Common myeloid progenitor, CD34-positive (primary cell): ENCODE measurements around the gene AKAP12.
"Not testable (repeated sequence)": the region's sequence is repeated elsewhere in the genome, so short reads cannot be mapped to it uniquely, and the experiment has no call there.

ENCODE experiments used
- CTCF ChIA-PET: fragments of 350-600 bp; sonication (Branson Sonifier 250); formaldehyde crosslinking; loops from one replicate; lab custom pipeline; 2021; ENCODE audit warnings: antibody characterized with exemption; lab: Charles Lee
- POLR2A ChIA-PET: fragments of 350-600 bp; sonication (Branson Sonifier 250); formaldehyde crosslinking; loops from one replicate; lab custom pipeline; 2021; ENCODE audit warnings: antibody characterized with exemption; lab: Charles Lee
- DNase-seq, 3 donors: peaks; one replicate each; pipeline versions ENCODE4 v3.0.0 to v3.0.0-alpha.2; 2013
- H3K27ac ChIP-seq, 2 experiments: 1 replicate in 1 of 2; 2 replicates in 1 of 2; pipeline ENCODE4 v1.7.0; 2013; ENCODE audit warnings: inconsistent platforms in 2 of 2, low read length in 2 of 2, mild to moderate bottlenecking in 2 of 2, low read depth in 1 of 2, moderate library complexity in 1 of 2; ENCODE audit not compliant: severe bottlenecking in 2 of 2, insufficient read depth in 1 of 2, poor library complexity in 1 of 2
- H3K27me3 ChIP-seq, 5 experiments: replicated peaks in 2 of 5; 1 replicate in 3 of 5; 2 replicates in 2 of 5; pipeline versions ENCODE4 v1.6.1 to v1.7.0; 2013; ENCODE audit warnings: low read length in 4 of 5, mild to moderate bottlenecking in 2 of 5, moderate library complexity in 2 of 5, inconsistent platforms in 1 of 5; ENCODE audit not compliant: insufficient read depth in 5 of 5, control insufficient read depth in 4 of 5
- H3K36me3 ChIP-seq, 4 experiments: 1 replicate in 2 of 4; 2 replicates in 2 of 4; pipeline versions ENCODE4 v1.6.1 to v1.7.0; 2013; ENCODE audit warnings: low read length in 3 of 4, control low read depth in 1 of 4, mild to moderate bottlenecking in 1 of 4; ENCODE audit not compliant: control insufficient read depth in 4 of 4, insufficient read depth in 4 of 4
- H3K4me1 ChIP-seq, 4 experiments: 1 replicate in 3 of 4; 2 replicates in 1 of 4; pipeline versions ENCODE4 v1.6.1 to v1.7.1; 2013; ENCODE audit warnings: low read length in 3 of 4, mild to moderate bottlenecking in 3 of 4, control low read depth in 1 of 4, inconsistent platforms in 1 of 4, moderate library complexity in 1 of 4; ENCODE audit not compliant: control insufficient read depth in 4 of 4, insufficient read depth in 4 of 4; ENCODE audit errors: control extremely low read depth in 1 of 4
- H3K4me3 ChIP-seq, 7 experiments: 1 replicate in 4 of 7; 2 replicates in 3 of 7; pipeline versions ENCODE4 v1.5.1 to v1.7.0; 2013; ENCODE audit warnings: mild to moderate bottlenecking in 7 of 7, low read length in 6 of 7, moderate library complexity in 6 of 7, inconsistent platforms in 2 of 7, low read depth in 2 of 7, control low read depth in 1 of 7; ENCODE audit not compliant: insufficient read depth in 4 of 7, control insufficient read depth in 1 of 7; ENCODE audit errors: extremely low read depth in 1 of 7
- H3K9me3 ChIP-seq, 5 experiments: 1 replicate in 4 of 5; 2 replicates in 1 of 5; pipeline versions ENCODE4 v1.6.1 to v1.7.1; 2013; ENCODE audit warnings: low read length in 4 of 5, mild to moderate bottlenecking in 2 of 5, inconsistent platforms in 1 of 5, low read depth in 1 of 5, moderate library complexity in 1 of 5; ENCODE audit not compliant: control insufficient read depth in 4 of 5, insufficient read depth in 2 of 5; ENCODE audit errors: control extremely low read depth in 1 of 5
- WGBS: methylation state at CpG from one replicate; pipeline ENCODE4 v1.1.5; 2013; ENCODE audit not compliant: insufficient coverage; 5-methylcytosine and 5-hydroxymethylcytosine counted together

The AKAP12 gene

GRCh38 chr6:151309619-151310018, 69.9 kb downstream of the AKAP12 start:
- Histone ChIP-seq H3K9me3 (no peaks in the 10 kb centered on the region), H3K4me3 (no peak overlapping the region), H3K4me1 (no peaks in the 10 kb centered on the region), H3K27me3 (no peaks in the 10 kb centered on the region), H3K36me3 (no peaks in the 10 kb centered on the region), H3K27ac (no peak overlapping the region)
- ChIA-PET POLR2A (no interaction called here), CTCF (interaction anchor here (0.6 to 1.8 kb wide), 3 partner anchors 14 to 69 kb away, joined by 3 to 6 read pairs (median 4); no protein-coding TSS in a partner anchor)
- DNase-seq, result no peak
- WGBS, result no CpG with 5 or more reads among the region's 4 CpGs

DNA sequence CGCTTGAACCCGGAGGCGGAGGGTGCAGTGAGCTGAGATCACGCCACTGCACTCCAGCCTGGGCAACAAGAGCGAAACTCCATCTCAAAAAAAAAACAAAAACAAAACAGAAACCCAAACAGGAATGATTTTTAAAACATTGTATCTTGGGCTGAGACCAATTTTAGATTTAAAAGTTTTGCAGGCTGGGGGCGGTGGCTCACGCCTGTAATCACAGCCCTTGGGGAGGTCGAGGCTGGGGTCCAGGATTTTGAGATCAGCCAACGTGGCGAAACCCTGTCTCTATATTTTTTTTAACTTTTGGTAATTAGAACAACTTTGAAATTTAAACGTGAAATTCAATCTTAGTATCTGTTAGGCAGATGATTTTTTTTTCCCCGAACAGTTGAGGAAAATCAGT, 70.5 kb downstream of the AKAP12 start:
- H3K4me1 ChIP-seq, result no peaks in the 10 kb centered on the region
- H3K9me3 ChIP-seq, result peaks cover 0 to 4% (median 0%) of the 10 kb centered on the region in 5 experiments
- no peaks in the 10 kb centered on the region for H3K36me3 ChIP-seq
- no peak overlapping the region for H3K27ac ChIP-seq
- no peaks in the 10 kb centered on the region for H3K27me3 ChIP-seq
- CTCF ChIA-PET, result interaction anchor here (1.4 to 1.8 kb wide), 2 partner anchors 13 to 15 kb away, joined by 4 to 6 read pairs; no protein-coding TSS in a partner anchor
- DNase-seq, result no peak
- H3K4me3 ChIP-seq, result no peak overlapping the region
- WGBS, result 94% methylated on average over 3 of the region's 12 CpGs
- POLR2A ChIA-PET, result no interaction called here

DNA sequence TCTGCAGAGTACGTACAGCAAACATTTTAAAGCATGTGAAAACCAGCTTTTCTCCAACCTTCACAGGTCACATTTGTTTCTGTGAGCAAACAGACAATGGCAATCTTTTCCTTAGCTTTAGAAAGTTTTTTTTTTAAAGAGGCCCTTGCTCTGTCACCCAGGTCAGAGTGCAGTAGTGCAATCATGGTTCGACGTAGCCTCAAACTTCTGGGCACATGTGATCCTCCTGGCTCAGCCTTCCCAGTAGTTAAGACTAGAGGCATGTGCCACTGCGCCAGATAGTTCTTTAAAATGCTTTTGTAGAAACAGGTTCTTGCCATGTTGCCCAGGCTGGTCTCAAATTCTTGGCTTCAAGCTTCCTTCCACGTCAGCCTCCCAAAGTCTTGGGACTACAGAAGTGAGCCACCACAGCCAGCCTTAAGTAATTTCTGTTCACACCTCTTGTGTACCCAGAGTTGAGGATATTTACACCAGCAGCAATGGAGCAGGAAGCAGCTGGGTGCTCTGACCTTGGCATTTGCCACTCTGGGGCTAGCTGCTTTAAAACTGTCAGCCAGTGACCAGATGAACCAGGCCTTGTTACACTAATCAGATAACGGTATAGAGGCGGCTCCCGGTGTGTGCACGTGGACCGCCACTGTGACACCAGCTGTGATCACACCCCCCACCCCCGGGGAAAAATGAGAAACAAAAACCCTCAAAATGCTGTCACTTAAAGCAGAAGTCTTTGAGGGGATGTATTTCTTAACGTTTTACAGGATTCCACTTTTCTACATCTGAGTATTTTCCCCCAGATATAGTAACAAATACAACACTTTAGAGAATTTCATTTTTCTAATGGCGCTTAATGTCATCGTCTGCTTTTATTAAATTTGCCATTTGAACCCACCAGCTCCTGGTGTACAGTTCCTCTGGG, 71.3 kb downstream of the AKAP12 start:
- ChIA-PET CTCF (interaction anchor here (1.8 kb wide), 2 partner anchors 14 to 296 kb away, joined by 4 to 6 read pairs; no protein-coding TSS in a partner anchor), POLR2A (no interaction called here)
- no peak overlapping the region for H3K4me3 ChIP-seq
- H3K36me3 ChIP-seq, result no peaks in the 10 kb centered on the region
- H3K9me3 ChIP-seq, result peaks cover 0 to 9% (median 3%) of the 10 kb centered on the region in 5 experiments
- peak in 1 of 3 donors; percentile 5 for DNase-seq
- H3K27ac ChIP-seq, result no peak overlapping the region
- no peaks in the 10 kb centered on the region for H3K4me1 ChIP-seq
- H3K27me3 ChIP-seq, result no peaks in the 10 kb centered on the region
- WGBS, result 89% methylated on average over 12 of the region's 14 CpGs

DNA sequence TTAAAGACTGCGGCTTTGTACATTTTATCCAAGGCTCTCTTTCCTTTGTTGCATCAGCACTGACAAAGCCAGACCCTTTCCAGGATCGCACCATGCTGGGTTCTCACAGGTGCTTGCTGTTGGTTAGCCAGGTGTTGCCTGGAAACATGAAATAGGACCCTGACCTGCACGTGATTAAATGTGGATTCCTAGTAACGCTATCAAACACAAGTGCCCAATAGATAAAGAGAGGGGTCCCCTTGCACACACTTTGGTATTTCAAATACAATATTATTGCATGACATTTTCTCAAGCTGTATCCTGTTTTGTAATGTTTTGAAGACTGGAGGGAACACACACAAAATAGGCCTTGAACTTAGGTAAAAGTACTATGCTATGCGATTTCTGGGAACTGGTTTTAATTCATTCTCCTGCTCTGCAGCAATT, 73.3 kb downstream of the AKAP12 start:
- Histone ChIP-seq H3K4me3 (no peak overlapping the region), H3K27ac (no peak overlapping the region), H3K4me1 (no peaks in the 10 kb centered on the region), H3K9me3 (peaks cover 0 to 15% (median 5%) of the 10 kb centered on the region in 5 experiments), H3K36me3 (no peaks in the 10 kb centered on the region), H3K27me3 (no peaks in the 10 kb centered on the region)
- no peak for DNase-seq
- ChIA-PET CTCF (interaction anchor here (1.4 kb wide), 1 partner anchor 22 kb away, joined by 5 read pairs; no protein-coding TSS in a partner anchor), POLR2A (no interaction called here)
- 94% methylated on average over 4 of the region's 5 CpGs for WGBS

DNA sequence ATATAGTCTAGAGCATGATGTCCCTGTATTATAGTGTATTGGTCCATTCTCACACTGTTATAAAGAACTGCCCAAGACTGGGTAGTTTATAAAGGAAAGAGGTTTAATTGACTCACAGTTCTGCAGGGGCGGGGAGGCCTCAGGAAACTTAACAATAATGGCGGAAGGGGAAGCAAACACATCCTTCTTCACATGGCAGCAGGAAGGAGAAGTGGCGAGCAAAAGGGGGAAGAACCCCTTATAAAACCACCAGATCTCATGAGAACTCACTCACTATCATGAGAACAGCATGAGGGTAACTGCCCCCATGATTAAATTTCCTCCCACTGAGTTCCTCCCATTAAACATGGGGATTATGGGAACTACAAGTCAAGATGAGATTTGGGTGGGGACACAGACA, 75.9 kb downstream of the AKAP12 start:
- CTCF ChIA-PET, result not testable (repeated sequence)
- WGBS, result no CpG with 5 or more reads among the region's 3 CpGs

GRCh38 chr6:151317103-151317994, 77.6 kb downstream of the AKAP12 start:
- no peak overlapping the region for H3K4me3 ChIP-seq
- POLR2A ChIA-PET, result no interaction called here
- no peak for DNase-seq
- peaks cover 0 to 15% (median 8%) of the 10 kb centered on the region in 5 experiments for H3K9me3 ChIP-seq
- WGBS, result 100% methylated on average over 1 of the region's 2 CpGs
- H3K4me1 ChIP-seq, result no peaks in the 10 kb centered on the region
- peaks cover 0 to 3% (median 0%) of the 10 kb centered on the region in 5 experiments for H3K27me3 ChIP-seq
- CTCF ChIA-PET, result interaction anchor here (0.7 to 2.6 kb wide), 4 partner anchors 11 to 445 kb away, joined by 3 to 11 read pairs (median 4); no protein-coding TSS in a partner anchor
- no peak overlapping the region for H3K27ac ChIP-seq
- H3K36me3 ChIP-seq, result no peaks in the 10 kb centered on the region

More for the DNA sequence above, 75.9 kb downstream of the AKAP12 start:
- H3K36me3 ChIP-seq, H3K27me3 ChIP-seq, H3K4me1 ChIP-seq, POLR2A ChIA-PET, H3K27ac ChIP-seq, H3K4me3 ChIP-seq: not testable (repeated sequence)
- H3K9me3 ChIP-seq, result peaks cover 0 to 15% (median 5%) of the 10 kb centered on the region in 5 experiments
- DNase-seq, result peak in 2 of 3 donors; percentile 20 to 28
